Activated naive CD8-positive, alpha-beta T cell treated with anti-CD3 and anti-CD28 coated beads, Interleukin-2, amount 50 U/mL, for 24 hours (primary cell): ENCODE results near the gene KRT6B.

ENCODE experiments used
- ATAC-seq: fragments of 150-1000 bp; cut with Tn5 transposase; one replicate; pipeline ENCODE4 v1.10.0; 2021
- DNase-seq: peaks from one replicate; pipeline ENCODE4 v3.0.0; 2021
- H3K27ac Mint-ChIP-seq: one replicate; pipeline ENCODE4 v1.8.0; 2021; ENCODE audit warnings: mild to moderate bottlenecking, mixed read lengths
- H3K27me3 Mint-ChIP-seq: one replicate; pipeline ENCODE4 v1.8.0; 2021; ENCODE audit warnings: mixed read lengths
- H3K36me3 Mint-ChIP-seq: one replicate; pipeline ENCODE4 v1.8.0; 2021; ENCODE audit warnings: low read depth, mixed read lengths
- H3K4me1 Mint-ChIP-seq: one replicate; pipeline ENCODE4 v1.8.0; 2021; ENCODE audit warnings: mixed read lengths
- H3K4me3 Mint-ChIP-seq: one replicate; pipeline ENCODE4 v1.8.0; 2021; ENCODE audit warnings: mild to moderate bottlenecking, moderate library complexity, mixed read lengths
- H3K9me3 Mint-ChIP-seq: one replicate; pipeline ENCODE4 v1.8.0; 2021; ENCODE audit warnings: mixed read lengths

Gene KRT6B

DNA sequence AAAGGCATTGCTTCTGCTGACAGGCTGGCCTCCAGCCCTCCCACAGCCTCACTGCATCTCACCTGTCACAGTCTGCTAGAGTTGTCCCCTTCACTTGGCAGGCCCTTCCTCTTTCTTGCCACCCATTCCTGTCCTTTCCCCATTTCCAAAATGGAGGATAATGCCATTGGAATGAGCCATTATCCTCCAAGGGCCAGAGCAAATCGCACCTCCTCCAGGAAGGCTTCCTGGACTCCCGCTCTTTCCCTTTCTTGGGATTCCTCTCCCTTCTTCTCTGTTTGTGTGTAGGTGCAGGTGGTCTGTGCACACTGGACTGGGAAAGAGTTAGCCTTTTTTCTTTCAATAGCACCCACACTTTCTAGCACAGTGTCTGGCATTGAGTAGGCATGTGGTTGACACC, 49.6 kb downstream of the KRT6B start:
- ATAC-seq (no peak), DNase-seq (no peak)
- no peaks in the 10 kb centered on the region for H3K27me3 Mint-ChIP-seq
- no peak overlapping the region for H3K4me3 Mint-ChIP-seq
- H3K4me1 Mint-ChIP-seq: peaks cover 7% of the 10 kb centered on the region
- H3K27ac Mint-ChIP-seq: no peak overlapping the region
- no peaks in the 10 kb centered on the region for H3K9me3 Mint-ChIP-seq
- no peaks in the 10 kb centered on the region for H3K36me3 Mint-ChIP-seq

DNA sequence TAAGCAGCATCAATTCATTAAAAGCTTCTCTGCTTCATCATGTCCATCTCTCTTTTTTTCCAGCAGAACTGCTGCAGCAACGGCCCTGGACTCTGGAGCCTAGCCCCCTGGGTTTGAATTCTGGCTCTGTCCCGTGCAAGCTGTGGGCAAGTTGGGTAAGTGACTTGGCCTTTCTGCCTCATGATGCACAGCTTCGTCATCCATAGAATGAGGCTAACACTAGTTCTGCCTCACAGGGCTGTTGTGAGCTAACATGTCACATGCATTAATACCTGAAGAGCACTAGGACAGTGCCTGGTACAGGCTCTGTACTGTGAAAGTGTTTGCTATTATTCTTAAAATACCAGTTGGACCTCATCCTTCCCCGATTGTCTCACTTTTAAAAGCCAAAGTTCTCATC, 50.0 kb downstream of the KRT6B start:
- no peak overlapping the region for H3K4me3 Mint-ChIP-seq
- H3K36me3 Mint-ChIP-seq: no peaks in the 10 kb centered on the region
- no peak overlapping the region for H3K27ac Mint-ChIP-seq
- H3K9me3 Mint-ChIP-seq: no peaks in the 10 kb centered on the region
- ATAC-seq: no peak
- peaks cover 7% of the 10 kb centered on the region for H3K4me1 Mint-ChIP-seq
- no peak for DNase-seq
- H3K27me3 Mint-ChIP-seq: no peaks in the 10 kb centered on the region

DNA sequence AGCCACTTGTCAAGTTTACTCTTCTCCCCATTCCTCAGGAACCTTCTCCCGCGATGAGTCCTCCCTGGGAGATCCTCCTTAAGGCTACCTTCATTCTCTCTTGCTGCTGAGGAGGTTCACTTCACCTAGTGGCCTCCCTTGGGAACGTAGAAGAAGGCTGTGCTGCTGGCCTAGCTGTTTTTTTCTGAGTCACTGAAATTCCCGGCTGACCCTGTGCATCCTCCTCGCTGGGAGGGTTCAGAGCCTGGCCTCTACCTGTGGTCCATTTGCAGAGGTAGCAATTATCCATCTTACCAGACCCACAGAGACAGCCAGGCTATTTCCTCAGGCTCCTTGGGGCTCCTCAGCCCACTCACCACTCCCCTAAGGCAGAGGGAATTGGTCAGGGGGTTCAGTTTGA, 50.4 kb downstream of the KRT6B start:
- ATAC-seq (no peak), DNase-seq (no peak)
- Mint-ChIP-seq H3K9me3 (no peaks in the 10 kb centered on the region), H3K4me1 (peaks cover 7% of the 10 kb centered on the region), H3K27me3 (no peaks in the 10 kb centered on the region), H3K4me3 (no peak overlapping the region), H3K27ac (no peak overlapping the region), H3K36me3 (no peaks in the 10 kb centered on the region)

DNA sequence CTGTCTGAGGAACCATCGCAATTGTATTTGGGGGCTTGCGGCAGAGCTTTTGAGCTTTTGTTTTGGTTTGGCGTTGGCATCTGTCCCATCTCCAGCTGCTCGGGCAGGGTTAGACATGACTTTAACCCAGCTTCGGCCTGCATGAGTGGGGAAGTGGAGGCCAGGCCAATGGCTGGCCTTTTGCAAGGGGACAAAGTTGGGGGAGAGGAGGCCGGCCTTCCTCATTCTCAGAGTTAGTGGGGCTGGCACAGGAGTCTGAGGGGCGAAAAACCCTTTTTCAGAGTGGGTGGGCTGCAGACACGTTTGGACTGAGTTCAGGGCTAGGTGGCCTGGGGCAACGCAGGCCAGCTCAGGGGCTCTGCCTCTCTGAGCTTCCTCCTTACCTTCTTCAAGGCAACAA, 51.0 kb downstream of the KRT6B start:
- no peak for DNase-seq
- Mint-ChIP-seq H3K36me3 (no peaks in the 10 kb centered on the region), H3K9me3 (no peaks in the 10 kb centered on the region), H3K27ac (no peak overlapping the region), H3K27me3 (no peaks in the 10 kb centered on the region), H3K4me3 (no peak overlapping the region), H3K4me1 (peaks cover 7% of the 10 kb centered on the region)
- no peak for ATAC-seq

DNA sequence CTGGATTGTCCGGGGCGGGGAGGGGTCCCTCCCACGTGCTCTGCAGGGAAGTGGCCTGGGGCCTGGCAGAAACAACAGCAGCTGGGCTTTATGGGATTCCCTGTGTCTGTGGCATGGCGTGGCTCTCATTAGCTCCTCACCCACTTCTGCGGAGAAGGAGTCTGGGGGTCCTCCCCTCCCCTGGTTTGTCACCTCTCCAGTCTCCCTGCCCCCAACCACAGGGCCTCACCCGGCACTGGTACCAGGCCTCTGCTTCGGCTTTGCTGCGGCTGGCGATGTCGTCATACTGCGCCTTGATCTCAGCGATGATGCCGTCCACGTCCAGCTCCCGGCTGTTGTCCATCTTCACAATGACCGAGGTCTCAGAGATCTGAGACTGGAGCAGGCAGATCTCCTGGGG, 52.2 kb downstream of the KRT6B start:
- peaks cover 7% of the 10 kb centered on the region for H3K4me1 Mint-ChIP-seq
- ATAC-seq (no peak), DNase-seq (no peak)
- H3K36me3 Mint-ChIP-seq: no peaks in the 10 kb centered on the region
- no peak overlapping the region for H3K27ac Mint-ChIP-seq
- H3K27me3 Mint-ChIP-seq: no peaks in the 10 kb centered on the region
- no peak overlapping the region for H3K4me3 Mint-ChIP-seq
- no peaks in the 10 kb centered on the region for H3K9me3 Mint-ChIP-seq

DNA sequence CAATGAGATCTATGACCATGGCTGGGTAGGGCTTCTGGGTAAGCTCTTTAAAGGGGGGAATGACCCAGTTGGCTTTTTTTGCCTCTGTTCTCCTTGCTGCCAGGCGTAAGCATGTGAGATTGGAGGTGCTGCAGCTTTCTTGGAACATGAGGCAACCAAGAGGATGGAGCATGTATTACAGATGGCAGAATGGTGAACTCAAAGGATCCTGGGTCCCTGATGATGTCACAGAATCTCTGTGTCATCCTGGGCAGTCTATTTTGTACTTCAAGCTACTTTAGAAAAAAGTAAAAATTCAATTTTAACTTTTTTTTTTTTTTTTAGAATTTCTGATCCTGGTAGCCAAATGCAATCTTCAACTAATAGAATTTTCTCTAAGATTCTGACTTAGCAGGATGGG, 53.8 kb downstream of the KRT6B start:
- H3K36me3 Mint-ChIP-seq: no peaks in the 10 kb centered on the region
- H3K4me1 Mint-ChIP-seq: peaks cover 7% of the 10 kb centered on the region
- H3K27ac Mint-ChIP-seq: no peak overlapping the region
- no peak overlapping the region for H3K4me3 Mint-ChIP-seq
- no peak for ATAC-seq
- no peak for DNase-seq
- H3K9me3 Mint-ChIP-seq: no peaks in the 10 kb centered on the region
- H3K27me3 Mint-ChIP-seq: no peaks in the 10 kb centered on the region

DNA sequence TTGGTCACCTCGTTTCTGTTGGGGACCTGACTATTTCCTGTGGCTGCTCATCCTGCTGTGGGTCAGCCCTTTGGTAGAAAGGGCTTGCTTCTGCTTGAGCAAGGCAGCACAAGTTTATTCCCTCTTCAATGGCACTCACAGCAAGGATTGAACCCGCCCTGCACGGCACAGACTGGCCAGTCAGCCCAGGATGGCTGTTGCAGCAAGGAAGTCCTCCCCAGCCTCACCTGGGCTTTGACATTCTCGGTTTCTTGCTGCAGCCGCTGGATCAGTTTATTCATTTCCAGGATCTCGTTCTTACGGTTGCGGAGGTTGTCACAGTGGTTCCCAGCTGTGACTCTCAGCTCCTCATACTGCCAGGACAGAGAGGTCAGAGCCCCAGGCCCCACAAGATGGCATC, 55.3 kb downstream of the KRT6B start:
- Mint-ChIP-seq H3K27me3 (no peaks in the 10 kb centered on the region), H3K27ac (no peak overlapping the region), H3K4me1 (peaks cover 7% of the 10 kb centered on the region), H3K36me3 (no peaks in the 10 kb centered on the region), H3K9me3 (no peaks in the 10 kb centered on the region), H3K4me3 (no peak overlapping the region)
- DNase-seq (no peak), ATAC-seq (no peak)
